ENCODE results near the gene STARD3.

STARD3 gene

GRCh38 chr17:39669897-39670735, 33.2 kb downstream of the STARD3 start:
- no peak for DNase-seq

DNA sequence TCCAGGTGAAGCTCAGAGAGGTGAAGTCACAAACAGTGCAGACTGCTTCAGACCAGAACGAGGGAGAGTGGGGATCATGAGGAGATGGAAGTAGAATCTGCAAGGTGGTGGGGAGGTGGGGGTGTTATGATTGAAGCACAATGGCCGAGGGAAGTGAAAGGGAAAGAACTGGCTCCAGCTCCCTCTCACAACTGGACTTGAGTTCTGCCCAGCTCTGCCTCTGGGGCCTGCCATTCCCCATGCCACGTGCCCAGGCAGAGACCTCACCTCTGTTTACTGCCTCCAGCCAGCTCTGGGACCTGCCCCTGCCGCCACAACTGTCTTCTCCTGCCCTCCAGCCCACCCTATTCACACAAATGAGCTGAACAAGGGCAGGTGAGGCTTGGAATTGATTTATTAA, 33.8 kb downstream of the STARD3 start:
- DNase-seq = no peak

DNA sequence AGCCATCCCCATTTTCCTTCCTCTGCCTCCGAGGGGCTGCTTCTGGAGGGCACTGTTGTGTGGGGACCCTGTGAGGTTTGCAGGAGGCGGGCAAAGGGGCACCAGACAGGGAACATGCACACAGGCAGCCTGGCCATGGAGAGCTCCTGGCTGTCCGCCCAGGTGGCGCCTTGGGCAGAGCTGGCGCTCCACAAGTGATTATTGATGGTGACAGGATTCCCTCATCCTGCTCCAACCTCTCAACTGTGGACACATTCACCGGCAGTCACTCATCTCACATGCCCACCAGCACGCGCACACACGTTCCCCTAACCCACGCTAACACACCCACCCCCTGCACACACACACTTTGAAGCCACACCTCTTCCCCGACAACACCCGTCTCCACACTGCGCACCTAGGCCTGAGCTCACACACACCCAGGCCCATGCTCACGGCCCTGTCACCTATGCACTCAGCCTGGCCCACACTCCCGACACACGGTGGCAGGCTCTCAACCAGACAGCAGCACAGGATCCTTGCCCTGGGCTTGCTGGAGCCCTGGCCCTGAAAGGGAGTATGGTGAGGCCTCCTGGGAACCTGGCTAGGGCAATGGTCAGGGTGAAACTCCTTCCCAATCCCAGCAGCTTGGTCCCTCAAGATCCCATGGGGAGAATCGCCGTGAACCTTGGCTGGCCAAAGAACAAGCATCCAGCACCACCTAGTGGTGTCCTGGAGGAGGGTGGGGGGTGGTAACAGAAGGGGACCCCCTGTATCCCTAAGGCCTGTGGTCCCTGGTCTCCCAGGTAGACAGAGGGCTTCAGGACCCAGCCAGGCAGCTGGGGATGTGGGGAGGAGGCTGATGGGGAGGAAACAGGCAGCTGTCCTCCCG, 34.9 kb downstream of the STARD3 start:
- peak in 16 of 58 donors; percentile 18 to 54 (median 28) for DNase-seq

DNA sequence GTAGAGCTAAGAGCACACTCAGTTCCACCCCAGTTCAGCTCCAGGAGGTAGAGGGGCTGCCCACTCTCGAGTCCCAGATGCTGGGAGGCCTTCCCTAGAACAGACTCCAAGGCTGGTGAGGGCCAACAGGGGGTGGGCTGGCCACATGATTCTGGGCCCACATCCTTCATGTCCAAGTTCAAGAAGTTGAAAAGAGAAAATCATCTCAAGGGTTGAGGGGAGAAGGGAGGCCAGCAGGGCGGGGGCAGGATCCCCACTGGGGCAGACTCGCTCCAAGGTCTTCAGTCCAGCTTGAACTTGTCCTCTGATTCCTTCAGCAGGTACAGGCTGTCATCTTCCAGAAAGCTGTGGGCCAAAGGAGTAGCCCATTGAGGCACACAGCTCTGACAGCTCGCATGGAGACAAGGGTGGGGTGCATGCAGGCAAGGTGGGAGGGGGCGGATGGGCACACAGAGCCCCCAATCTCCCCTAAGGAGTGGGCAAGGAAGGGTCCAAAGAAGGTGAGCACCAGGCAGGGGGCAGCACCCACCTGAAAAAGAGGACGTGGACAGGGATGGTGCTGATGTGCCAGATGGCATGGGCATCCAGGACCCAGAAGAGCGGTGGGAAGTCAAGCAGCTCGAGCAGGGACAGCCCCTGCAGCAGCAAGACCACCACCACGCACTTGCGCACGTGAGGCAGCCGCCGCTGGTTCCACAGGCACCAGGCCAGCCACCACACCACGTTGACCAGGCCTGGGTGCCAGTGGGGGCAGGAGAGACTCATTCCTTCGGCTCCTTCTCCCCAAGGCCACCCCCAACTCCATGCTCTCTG, 35.8 kb downstream of the STARD3 start:
- DNase-seq = no peak

DNA sequence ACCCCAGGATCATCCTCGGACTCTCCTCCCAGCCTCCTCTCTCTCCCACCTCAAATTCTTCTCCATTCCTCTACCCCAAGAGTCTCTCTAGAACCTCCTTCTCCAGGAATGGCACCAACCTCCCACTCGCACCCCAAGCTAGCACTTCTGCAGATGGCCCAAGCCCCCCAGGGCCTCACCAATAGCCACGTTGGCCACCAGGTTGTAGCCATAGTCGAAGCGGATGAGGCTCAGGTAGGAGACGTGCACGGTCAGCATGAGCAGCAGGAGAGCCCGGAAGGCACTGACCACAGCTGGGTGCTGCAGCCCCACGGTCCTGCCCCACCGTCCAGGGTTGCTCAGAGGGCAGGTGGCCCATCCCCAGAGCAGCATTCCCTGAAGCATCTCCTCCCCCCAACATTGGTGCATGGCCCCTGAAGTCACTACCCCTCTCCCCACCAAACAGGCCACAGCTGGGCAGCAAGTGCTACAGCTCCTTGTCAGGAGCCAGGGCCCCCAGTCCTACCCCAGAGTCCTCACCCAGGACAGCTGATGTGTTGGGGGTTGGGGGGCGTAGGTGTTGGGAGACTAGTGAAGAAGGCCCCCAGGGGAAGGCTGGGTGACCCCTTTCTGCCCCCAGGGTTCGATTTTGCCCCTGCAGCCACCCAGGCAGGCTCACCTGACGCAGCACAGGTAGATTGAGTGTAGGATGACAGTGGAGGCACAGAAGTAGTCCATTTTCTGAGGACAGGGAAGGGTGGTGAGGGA, 36.6 kb downstream of the STARD3 start:
- DNase-seq = no peak

GRCh38 chr17:39674179-39674578, 37.2 kb downstream of the STARD3 start:
- no peak for DNase-seq

DNA sequence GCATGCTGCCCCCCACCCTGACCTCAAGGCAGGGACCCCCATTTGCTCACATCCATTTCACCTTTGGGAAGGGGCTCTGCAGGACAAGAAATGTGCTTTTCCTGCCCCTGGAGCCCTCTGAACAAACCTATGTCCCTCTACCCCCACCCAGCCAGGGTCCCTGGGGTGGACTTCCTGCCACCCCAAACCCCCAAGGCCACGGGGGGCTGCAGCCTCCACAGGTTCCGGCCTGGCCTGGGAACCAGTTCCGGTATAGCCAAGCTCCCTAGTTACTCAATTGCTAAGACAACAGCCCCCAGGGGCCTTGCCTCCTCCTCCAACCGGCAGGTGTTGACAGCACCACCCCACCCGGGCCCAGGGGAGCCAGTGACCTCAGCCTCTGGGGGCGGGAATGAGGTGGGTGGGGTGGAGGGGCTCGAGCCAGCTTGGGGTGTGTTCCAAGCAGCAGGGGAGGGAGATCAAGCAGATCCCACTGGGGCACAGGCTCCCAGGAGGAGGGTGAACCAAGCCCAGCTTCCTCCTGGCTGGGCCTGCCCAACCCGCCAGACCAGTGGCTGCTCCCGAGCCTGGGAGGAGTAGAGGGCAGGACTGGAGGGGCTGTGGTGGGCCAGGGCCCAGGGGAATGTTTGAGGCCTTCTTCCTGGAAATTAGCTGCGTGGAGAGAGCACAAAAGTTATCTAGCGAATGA, 37.9 kb downstream of the STARD3 start:
- no peak for DNase-seq

- DNase-seq = no peak
These were observed 38.6 kb downstream of the STARD3 start for GRCh38 chr17:39675390-39676082.

GRCh38 chr17:39676198-39676819, 39.4 kb downstream of the STARD3 start:
- peak in 41 of 58 donors; percentile 19 to 86 (median 49) for DNase-seq

- DNase-seq = no peak
These were observed 40.1 kb downstream of the STARD3 start for GRCh38 chr17:39677072-39677471.

DNA sequence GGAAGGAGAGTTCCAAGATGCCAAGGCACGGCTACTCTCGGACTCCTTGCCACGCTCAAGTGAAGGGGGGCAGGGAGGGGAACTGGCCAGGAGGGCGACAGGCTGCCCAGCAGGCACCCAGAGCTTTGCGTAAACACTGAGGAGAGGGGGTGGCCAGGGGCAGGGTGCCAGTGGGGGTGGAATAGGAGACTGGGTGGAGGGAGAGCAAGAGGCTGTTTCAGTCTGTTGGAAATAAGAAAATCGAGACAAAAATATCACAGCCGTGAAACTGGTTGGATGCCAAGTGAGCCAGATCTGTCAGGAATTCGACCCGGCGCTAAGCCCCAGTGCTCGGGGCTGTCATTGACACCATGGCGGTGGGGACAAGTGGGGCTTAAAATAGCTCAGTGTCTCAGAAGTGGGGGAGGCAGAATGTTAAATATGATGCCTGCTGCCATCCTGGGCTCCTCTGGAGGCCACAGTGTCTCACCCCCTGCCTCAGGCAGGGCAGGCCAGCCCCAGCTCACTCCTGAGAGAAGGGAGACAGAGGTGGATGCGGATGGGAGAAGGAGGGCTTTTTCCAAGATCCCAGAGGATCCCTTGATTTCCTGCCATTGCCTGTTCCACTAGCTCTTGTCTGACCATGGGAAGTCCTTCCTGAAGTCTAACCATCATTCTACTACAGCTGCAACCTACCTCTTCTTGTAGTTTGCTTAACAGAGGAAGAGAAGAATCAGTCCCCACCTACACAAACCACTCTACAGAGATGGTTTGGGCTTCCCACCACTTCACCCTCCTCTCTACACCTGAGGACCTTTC, 40.8 kb downstream of the STARD3 start:
- DNase-seq = peak in 31 of 58 donors; percentile 8 to 70 (median 43)

GRCh38 chr17:39678340-39679116, 41.6 kb downstream of the STARD3 start:
- no peak for DNase-seq

DNA sequence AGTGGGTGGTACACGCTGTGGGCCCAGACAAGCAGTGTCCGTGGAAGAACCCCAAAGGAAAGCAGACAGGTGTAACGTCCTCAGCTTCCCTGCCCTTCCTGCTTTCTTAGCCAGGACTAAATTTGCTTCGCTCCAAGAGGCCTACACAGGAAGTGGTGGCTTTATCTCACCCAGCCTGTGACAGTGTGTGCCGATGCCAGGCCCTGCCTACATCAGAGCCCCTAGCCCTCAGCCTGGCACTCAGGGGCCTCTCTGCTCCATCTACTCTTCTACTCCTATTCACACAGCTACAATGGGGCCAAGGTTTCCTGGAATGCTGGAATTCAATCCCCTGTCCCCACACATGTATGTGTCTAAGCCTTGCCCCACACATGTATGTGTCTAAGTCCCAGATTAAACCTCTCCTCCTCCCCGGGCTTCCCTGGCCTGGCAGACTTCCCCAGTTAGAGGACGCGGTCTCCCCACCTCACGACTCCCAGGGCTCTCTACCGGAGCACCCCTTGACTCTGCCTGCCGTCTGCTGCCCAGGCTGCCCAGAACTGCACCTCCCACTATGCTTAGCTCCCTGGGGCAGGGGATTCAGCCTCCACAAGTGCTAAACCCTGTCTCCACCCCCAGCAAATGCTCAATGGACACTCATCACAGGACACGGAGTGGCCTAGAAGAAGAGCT, 42.7 kb downstream of the STARD3 start:
- DNase-seq = no peak

DNA sequence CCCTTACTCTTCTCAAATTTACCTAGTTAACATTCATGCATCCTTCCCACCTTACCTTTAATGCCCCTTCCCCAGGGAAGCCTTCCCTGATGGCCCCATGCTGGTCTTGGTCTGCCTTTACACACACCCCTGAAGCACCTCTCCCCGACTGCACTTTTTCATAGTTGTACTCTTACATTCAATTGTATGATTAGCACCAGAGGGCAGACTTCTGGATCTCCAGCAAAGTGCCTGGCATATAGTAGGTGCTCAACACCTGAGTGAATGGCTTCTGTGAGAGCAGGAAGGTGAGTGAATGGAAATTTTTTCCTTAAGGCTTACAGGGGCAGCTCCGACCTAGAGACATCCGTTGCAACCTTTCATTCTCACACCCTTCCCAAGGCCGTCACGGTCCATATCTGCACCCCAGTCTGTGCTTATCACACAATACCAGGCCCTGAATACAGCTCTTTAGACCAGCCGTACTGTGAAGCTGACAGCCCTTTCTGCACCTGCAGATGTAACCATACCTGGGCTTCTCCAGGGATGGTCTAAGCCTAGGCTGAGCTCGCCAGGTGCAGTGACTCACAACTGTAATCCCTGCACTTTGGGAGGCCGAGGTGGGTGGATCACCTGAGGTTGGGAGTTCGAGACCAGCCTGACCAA, 46.5 kb downstream of the STARD3 start:
- DNase-seq = no peak

DNA sequence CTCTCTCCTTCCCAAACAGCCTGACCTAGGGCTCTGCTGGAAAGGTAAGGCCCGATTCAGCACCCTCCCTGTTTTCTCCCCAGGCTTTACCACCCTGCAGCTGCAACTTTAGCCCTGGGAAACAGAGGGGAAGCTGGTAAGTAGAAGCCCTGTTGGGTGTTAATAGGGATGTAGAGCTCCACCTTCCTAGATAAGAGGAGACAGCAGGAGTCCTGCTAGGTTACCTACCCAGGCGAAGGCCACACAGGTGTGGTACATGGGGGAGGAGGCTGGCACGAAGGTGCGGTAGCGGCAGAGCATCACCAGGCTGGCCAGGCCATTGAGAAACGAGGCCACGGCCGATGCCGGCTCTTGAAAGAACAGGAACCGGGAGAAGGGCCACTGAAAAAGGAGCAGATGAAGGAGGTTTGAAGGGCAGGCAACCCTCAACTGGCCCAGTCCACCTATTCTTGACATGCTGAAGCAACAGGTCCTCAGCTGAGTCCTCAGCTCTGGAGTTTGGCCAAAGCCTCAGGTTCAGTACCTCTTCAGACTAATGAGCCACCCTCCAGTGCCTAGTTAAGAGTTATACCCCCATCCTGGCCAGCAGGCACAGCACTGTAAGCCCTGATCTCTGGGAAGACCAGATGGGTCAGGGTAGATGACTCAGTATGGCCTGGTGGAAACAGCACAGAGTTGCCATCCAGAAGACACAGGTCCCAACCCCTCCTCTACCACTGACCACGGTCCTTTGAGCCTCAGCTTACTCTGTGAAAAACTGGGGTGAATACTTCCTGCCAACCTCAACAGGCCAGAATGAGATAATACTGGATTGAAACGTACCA, 47.6 kb downstream of the STARD3 start:
- no peak for DNase-seq
